HG03045 (cell line): Measurements from ENCODE around the gene CDC42BPA.
"Not testable (repeated sequence)": the region's sequence is repeated elsewhere in the genome, so short reads cannot be mapped to it uniquely, and the experiment has no call there.

Experiments used
- ATAC-seq: cut with Tn5 transposase; IDR thresholded peaks from one replicate; pipeline ENCODE4 v1.9.1; 2021; ENCODE audit warnings: mild to moderate bottlenecking, moderate library complexity; ENCODE audit not compliant: unreplicated experiment

Gene CDC42BPA

GRCh38 chr1:226966683-226967082 lies 351.6 kb downstream of the CDC42BPA start:
- ATAC-seq: no peak

DNA sequence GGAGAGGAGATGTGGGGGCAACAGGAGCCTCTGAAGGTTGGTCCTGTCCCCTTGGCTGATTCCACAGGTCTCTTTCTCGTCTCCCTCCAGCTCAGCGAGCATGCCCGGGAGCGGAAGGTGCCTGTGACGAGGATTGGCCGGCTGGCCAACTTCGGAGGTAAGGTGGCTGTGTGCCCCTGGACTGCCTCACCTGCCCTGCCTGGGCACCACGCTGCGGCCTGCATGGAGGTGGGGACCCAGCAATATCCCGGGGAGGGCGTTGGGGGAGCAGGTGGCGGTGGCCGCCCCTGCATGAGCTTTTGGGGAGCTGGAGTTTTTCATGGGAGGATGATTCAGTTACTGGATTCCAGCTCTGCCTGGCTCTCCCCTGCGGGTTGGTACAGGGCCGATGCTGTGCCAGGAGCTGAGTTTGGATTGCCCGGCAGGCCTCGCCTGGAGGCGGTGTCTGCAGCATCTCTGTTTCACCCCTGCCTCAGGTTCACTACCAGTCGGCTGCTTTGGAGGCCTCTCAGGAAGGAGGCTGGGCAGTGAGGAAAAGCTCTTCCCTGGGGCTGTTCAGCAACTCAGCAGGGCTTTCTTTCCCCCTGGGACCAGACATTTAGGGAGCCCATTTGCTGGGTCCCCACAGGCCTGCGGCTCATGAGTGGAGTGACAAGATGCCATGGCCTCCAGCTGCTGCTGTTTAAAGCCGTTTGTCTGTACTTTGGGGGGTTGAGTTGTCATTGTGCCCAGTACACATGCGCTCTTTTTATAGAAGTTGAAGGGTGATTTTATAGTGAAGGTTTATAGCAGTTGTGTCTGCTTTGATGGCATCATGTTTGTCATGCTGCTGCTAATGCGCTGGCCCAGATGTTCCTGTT lies 352.5 kb downstream of the CDC42BPA start:
- ATAC-seq: no peak

GRCh38 chr1:226964611-226965486 lies 353.4 kb downstream of the CDC42BPA start:
- no peak for ATAC-seq

GRCh38 chr1:226964068-226964425 lies 354.2 kb downstream of the CDC42BPA start:
- no peak for ATAC-seq

GRCh38 chr1:226962421-226963391 lies 355.6 kb downstream of the CDC42BPA start:
- no peak for ATAC-seq

GRCh38 chr1:226960944-226961765 lies 357.1 kb downstream of the CDC42BPA start:
- ATAC-seq: no peak

DNA sequence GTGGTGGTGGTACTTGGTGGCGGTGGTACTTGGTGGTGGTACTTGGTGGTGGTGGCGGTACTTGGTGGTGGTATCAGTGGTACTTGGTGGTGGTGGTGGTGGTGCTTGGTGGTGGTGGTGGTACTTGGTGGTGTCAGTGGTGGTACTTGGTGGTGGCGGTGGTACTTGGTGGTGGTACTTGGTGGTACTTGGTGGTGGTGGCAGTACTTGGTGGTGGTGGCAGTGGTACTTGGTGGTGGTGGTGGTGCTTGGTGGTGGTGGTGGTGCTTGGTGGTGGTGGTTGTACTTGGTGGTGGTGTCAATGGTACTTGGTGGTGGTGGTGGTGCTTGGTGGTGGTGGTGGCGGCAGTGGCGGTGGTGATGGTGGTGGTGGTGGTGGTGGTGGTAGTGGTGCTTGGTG lies 358.0 kb downstream of the CDC42BPA start:
- no peak for ATAC-seq

DNA sequence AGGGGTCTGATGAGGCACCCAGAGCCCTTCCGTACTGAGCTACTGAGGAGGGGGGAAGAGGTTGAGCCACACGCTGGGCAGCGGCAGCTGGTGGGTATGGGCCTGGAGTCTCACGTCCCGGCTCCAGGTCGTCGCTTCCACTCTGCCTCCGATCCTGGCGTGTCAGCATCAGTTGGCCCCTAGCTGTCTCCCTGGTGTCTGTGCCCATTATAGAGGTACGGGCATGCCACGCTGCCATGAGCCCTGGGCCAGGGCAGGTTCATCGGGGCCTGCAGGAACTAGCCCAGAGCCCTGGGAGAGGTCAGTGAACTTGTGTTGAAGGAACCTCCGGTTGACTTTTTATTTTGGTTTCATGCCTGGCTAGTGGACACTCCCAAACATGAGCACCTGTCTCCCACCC lies 360.0 kb downstream of the CDC42BPA start:
- no peak for ATAC-seq

GRCh38 chr1:226957714-226958113 lies 360.6 kb downstream of the CDC42BPA start:
- ATAC-seq: no peak

DNA sequence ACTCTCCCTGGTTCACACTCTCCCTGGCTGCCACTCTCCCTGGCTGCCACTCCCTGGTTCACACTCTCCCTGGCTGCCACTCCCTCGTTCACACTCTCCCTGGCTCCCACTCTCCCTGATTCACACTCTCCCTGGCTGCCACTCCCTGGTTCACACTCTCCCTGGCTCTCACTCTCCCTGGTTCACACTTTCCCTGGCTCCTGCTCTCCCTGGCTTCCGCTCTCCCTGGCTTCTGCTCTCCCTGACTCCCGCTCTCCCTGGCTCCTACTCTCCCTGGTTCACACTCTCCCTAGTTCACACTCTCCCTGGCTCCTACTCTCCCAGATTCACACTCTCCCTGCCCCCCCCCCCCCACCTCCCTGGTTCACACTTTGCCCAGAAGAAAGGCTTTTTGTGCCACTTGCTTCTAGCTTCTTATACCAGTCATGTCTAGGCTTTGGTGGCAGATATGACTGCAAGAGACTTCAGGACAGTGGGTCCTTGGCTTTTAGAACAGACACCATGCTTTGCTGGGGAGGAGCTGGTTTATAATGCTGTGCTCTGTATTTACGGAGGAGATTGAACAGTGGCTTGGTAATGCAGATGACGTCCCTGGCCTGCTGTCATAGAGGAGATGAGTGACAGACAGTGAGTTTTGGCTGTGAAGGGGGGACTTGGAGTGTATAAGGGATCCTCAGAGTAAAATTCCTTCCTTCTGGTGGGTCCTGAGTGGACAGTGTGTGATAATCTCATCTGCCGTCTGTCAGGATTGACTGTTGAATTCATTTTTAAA lies 361.2 kb downstream of the CDC42BPA start:
- no peak for ATAC-seq

- ATAC-seq: not testable (repeated sequence)
Observed at GRCh38 chr1:226955857-226956256, 362.4 kb downstream of the CDC42BPA start.

DNA sequence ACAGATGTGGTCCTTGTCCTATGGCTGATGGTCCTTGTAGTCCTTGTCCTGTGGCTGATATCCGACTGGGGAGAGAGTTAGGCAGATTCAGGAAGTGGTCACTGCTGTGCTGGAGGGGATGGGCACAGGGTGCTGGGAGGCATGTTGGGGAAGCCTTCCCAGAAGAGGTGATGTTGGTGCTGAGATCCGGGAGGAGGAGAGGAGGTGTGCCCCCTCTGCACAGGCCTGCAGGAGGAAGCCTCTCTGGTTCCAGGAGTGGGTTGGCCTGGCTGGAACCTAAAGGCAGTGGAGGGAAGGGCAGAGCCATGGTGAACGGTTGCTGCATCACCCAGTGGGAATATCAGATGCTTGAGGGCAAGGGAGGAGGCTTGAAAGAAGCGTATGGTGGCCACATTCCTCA lies 363.5 kb downstream of the CDC42BPA start:
- ATAC-seq: no peak

DNA sequence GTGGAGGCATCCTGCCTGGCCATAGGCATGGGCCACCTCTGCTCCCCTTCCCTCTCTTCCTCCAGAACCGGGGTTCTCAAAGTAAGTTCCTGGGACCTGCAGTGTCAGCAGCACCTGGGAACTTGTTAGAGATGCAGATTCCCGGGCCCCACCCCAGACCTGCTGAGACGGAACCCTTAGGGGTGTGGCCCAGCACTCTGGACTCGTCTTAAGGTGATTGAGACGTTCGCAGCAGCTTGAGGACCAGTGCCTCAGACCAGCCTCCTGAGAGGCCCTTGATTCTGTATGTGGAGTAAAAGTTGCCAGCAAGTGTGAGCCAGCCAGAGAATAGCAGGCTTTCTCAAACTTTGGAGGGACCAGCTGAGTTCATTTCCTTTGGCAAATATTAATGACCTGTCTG lies 364.0 kb downstream of the CDC42BPA start:
- ATAC-seq: no peak

DNA sequence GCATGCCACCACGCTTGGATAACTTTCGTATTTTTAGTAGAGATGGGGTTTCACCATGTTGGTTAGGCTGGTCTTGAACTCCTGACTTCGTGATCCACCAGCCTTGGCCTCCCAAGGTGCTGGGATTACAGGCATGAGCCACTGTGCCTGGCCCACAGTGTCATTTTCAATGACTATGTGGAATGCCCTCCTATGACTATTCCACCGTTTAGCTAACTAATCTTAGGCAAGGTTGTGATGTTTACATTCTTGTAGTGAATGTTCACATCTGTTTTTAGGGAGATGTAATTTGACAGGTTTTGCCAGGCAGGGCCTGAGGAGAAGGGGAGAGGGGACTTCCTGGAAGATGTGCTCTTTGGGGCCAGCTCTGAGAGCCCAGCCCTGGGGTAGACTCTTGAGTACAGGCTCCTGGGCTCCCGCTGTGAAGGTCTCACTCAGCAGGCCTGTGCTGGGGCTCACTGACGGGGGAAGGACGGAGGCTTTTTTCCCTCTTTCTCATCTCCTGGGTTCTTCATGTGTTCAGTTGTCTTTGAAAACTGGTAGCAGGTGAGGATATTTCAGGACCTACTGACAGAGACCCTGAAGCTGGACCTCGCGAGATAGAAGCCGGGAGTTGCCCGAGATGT lies 365.0 kb downstream of the CDC42BPA start:
- ATAC-seq: no peak

GRCh38 chr1:226952118-226952441 lies 366.2 kb downstream of the CDC42BPA start:
- ATAC-seq: no peak

DNA sequence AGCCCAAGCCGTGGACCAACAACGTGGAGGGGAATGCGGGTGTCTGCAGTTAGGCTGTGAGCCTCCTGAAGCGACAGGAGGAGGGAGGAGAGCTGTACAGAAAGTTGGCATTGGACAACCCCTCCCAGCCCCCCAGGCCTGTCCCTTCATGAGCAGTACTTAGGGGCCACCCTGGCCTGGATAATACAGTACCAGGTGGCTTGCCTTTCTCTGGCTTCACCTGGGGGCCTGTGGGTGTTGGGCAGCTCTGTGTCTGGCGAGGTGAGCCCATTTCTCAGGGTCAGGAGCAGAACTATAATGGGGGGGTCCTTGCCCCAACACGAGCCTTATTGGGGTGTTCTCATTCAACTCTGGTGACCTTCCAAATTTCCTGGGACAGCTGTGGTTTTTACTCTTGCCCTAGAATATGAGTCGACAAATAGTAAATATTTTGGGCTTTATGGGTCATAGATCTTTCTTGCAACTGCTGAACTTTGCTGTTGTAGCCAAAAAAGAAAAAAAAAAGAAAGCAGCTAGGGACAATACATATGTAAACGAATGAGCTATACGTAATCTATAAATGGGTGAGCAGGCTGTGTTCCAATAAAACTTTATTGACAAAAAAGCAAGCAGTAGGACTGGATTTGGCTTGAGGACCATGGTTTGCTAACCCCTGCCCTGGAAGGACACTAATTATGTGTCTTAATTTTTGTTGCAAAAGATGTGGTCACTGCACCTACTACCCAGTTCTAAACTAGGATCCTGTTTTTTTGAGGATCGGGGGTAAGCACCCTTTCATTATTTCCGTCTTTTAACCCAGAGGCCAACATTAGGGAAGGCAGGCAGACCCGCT lies 366.8 kb downstream of the CDC42BPA start:
- no peak for ATAC-seq

DNA sequence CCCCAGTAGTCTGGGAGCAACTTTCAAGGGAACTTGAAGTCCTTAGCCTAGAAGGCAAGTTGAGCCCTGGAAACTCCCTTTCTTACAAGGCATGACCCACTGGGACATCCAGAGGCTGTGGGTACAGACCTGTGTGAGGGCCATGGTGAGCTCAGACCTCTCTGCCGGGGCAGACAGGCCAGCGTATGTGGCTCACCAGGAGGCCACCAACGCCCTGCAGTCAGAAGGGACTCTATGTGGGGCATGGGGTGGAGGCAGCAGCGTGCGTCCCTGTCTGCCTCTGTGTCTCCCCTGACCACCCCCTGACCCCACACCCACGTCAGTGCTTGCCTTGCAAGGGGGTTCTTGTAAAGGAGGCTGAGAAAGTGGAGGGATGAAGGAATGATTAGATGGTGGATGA lies 367.4 kb downstream of the CDC42BPA start:
- ATAC-seq: no peak

- ATAC-seq: no peak
Observed at GRCh38 chr1:226950316-226950715, 368.0 kb downstream of the CDC42BPA start.
